ENCODE data around the gene HOOK1.

The HOOK1 gene

GRCh38 chr1:59898927-59899326 lies 84.2 kb downstream of the HOOK1 start:
- in situ Hi-C loops (cut with MboI; ENCODE audit: low sequenced_read_pairs, unreplicated experiment) = no loop called here
- DNase-seq (ENCODE audit: low spot score) = no peak
- TF ChIP-seq, protein P1, sequence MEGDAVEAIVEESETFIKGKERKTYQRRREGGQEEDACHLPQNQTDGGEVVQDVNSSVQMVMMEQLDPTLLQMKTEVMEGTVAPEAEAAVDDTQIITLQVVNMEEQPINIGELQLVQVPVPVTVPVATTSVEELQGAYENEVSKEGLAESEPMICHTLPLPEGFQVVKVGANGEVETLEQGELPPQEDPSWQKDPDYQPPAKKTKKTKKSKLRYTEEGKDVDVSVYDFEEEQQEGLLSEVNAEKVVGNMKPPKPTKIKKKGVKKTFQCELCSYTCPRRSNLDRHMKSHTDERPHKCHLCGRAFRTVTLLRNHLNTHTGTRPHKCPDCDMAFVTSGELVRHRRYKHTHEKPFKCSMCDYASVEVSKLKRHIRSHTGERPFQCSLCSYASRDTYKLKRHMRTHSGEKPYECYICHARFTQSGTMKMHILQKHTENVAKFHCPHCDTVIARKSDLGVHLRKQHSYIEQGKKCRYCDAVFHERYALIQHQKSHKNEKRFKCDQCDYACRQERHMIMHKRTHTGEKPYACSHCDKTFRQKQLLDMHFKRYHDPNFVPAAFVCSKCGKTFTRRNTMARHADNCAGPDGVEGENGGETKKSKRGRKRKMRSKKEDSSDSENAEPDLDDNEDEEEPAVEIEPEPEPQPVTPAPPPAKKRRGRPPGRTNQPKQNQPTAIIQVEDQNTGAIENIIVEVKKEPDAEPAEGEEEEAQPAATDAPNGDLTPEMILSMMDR (IDR thresholded peaks at IDR 0.05; ENCODE audit: borderline replicate concordance, control extremely low read depth, extremely low read depth, insufficient read depth, missing control alignments) = no peak

GRCh38 chr1:59900640-59901039 lies 85.9 kb downstream of the HOOK1 start:
- no peak for DNase-seq (ENCODE audit: low spot score)

DNA sequence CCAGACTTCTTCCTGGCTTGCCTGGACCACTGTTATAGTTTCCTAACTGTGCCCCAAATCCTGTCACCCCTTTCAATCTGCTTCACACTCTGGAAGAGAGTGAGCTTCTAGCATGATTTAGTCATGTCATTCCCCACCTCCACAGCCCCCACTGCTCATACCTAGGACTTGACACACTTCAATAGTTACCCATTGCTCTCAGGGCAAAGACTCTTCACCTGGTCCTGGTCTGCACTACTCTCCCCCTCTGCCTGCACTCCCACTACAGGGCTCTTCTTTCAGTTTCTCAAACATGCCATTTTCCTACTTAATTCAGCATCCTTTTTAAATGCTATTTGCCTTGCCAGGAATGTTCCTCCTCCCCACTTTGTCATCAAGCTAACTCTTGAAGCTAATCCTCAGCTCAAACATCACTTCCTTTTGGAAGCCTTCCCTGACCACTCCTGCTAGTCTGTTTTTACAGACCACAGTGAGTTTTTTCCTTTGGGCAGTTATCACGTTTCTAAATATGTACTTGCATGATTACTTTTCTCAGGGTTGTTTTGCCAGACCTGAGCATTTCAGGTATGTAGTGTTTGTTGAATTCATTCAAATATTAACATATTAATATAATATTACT lies 87.1 kb downstream of the HOOK1 start:
- in situ Hi-C loops (cut with MboI; ENCODE audit: low sequenced_read_pairs, unreplicated experiment) = no loop called here

More at GRCh38 chr1:59900640-59901039, 85.9 kb downstream of the HOOK1 start:
- TF ChIP-seq, protein P1 (IDR thresholded peaks at IDR 0.05; ENCODE audit: borderline replicate concordance, control extremely low read depth, extremely low read depth, insufficient read depth, missing control alignments) = no peak
- in situ Hi-C loops (cut with MboI; ENCODE audit: low sequenced_read_pairs, unreplicated experiment) = no loop called here

DNA sequence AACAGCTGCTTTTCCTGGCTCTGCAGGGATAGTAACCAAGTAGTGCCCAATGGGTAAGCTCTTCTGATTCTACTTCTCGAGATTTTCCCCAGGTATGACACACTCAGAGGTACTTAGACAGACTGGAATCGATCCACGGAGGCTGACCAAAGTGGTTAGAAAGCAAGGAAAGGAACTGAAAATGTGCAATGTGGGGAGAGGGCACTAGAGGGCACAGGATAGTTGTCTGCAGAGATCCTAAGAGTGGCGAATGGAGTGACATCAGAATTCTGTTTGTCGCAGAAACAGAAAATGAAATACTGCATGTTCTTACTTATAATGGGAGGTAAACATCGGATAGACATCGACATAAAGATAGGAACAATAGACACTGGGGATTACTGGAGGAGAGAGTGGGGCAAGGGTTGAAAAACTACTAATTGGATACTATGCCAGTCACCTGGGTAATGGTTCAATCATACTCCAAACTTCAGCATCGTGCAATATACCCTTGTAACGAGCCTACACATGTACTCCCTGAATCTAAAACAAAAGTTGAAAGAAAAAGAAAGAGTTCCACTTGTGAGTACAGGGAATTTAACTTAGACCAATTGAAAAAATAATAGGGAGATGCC lies 88.5 kb downstream of the HOOK1 start:
- in situ Hi-C loops (cut with MboI; ENCODE audit: low sequenced_read_pairs, unreplicated experiment) = no loop called here
- peak; percentile 24 for DNase-seq (ENCODE audit: low spot score)
- TF ChIP-seq, protein P1 (IDR thresholded peaks at IDR 0.05; ENCODE audit: borderline replicate concordance, control extremely low read depth, extremely low read depth, insufficient read depth, missing control alignments) = peak; percentile 23

More for the DNA sequence above, 87.1 kb downstream of the HOOK1 start:
- no peak for DNase-seq (ENCODE audit: low spot score)
- TF ChIP-seq, protein P1 (IDR thresholded peaks at IDR 0.05; ENCODE audit: borderline replicate concordance, control extremely low read depth, extremely low read depth, insufficient read depth, missing control alignments) = no peak

DNA sequence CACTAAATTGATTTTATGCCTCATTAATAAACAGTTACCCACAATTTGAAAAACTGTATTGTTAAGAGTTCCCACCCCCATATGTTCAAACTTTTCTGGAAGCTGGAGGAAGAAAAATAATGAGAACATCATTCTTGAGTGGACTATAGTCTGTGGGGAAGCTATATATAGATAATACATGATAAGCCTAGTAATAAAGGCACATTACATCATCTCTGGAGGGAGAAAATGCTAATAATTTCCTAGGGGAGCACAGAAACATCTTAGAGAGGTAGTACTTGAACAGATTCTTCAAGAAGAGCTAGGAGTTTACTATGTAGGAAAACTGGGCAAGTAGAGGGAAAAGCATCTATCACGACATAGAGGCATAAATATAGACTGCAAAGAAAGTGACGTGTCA lies 92.2 kb downstream of the HOOK1 start:
- in situ Hi-C loops (cut with MboI; ENCODE audit: low sequenced_read_pairs, unreplicated experiment) = no loop called here
- no peak for DNase-seq (ENCODE audit: low spot score)
- TF ChIP-seq, protein P1 (IDR thresholded peaks at IDR 0.05; ENCODE audit: borderline replicate concordance, control extremely low read depth, extremely low read depth, insufficient read depth, missing control alignments) = no peak

DNA sequence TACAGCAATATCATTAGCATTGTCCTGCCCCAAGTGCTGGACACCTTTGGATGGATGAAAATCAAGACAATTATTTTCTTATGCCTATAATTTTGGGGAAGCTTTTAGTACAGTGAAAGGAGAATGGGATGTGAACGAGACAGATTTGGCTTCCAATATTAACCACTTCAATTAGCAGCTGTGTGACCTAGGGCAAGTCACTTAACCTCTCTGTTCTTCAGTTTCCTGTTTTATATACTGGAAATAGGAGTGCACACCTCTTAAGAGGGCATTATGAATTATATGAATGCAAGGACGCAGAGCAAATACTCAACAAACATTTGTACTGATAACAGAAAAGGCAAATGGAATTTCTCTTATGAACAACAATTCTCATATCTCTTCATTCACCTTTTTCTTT lies 93.3 kb downstream of the HOOK1 start:
- in situ Hi-C loops (cut with MboI; ENCODE audit: low sequenced_read_pairs, unreplicated experiment) = no loop called here
- DNase-seq (ENCODE audit: low spot score) = no peak
- TF ChIP-seq, protein P1 (IDR thresholded peaks at IDR 0.05; ENCODE audit: borderline replicate concordance, control extremely low read depth, extremely low read depth, insufficient read depth, missing control alignments) = no peak

Measured in GM13976 (cell line).